ENCODE measurements around the gene OSCP1. TPM values are rescaled to one million over a fixed set of nuclear protein-coding genes. Genes with fewer than 3 reads are reported as not detected.

The OSCP1 gene
- total and polyA plus RNA-seq, 10 donors = 0.70 to 3.3 (median 1.4) TPM

DNA sequence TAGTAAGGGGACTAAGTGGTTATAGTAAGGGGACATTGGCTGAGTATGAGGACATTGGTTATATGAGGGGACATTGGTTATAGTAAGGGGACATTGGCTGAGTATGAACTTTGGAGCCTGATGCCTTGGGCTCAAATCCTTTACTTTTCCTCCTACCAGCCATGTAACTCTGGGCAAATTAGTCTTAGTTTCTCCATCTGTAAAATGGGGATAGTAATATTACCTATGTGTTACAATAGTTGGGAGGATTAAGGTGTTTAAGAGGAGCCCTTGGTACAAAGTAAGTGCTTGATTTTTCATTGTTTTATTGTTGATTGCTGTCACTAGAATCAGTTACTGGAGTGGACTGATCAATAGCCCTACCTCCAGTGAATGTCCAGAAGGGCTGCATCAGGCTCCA, 2.8 kb downstream of the OSCP1 start:
- TF ChIP-seq POLR2A (IDR thresholded peaks at IDR 0.05) (no peak), POLR2AphosphoS5 (IDR thresholded peaks at IDR 0.05) (no peak)
- TF ChIP-seq, protein P1, sequence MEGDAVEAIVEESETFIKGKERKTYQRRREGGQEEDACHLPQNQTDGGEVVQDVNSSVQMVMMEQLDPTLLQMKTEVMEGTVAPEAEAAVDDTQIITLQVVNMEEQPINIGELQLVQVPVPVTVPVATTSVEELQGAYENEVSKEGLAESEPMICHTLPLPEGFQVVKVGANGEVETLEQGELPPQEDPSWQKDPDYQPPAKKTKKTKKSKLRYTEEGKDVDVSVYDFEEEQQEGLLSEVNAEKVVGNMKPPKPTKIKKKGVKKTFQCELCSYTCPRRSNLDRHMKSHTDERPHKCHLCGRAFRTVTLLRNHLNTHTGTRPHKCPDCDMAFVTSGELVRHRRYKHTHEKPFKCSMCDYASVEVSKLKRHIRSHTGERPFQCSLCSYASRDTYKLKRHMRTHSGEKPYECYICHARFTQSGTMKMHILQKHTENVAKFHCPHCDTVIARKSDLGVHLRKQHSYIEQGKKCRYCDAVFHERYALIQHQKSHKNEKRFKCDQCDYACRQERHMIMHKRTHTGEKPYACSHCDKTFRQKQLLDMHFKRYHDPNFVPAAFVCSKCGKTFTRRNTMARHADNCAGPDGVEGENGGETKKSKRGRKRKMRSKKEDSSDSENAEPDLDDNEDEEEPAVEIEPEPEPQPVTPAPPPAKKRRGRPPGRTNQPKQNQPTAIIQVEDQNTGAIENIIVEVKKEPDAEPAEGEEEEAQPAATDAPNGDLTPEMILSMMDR (IDR thresholded peaks at IDR 0.05 in 8 of 11, conservative IDR thresholded peaks at IDR 0.05 in 3 of 11) = no peak
- intact Hi-C loops (cut with DNase I; ENCODE audit: low total_unique reads) = no loop called here
- Histone ChIP-seq H3K9me3 (no peaks in the 10 kb centered on the region), H3K4me1 (peaks cover 0 to 50% (median 14%) of the 10 kb centered on the region in 6 donors), H3K36me3 (no peaks in the 10 kb centered on the region), H3K27ac (no peak overlapping the region), H3K27me3 (replicated peaks in 1 of 7) (no peaks in the 10 kb centered on the region), H3K4me3 (no peak overlapping the region)
- no peak for DNase-seq

DNA sequence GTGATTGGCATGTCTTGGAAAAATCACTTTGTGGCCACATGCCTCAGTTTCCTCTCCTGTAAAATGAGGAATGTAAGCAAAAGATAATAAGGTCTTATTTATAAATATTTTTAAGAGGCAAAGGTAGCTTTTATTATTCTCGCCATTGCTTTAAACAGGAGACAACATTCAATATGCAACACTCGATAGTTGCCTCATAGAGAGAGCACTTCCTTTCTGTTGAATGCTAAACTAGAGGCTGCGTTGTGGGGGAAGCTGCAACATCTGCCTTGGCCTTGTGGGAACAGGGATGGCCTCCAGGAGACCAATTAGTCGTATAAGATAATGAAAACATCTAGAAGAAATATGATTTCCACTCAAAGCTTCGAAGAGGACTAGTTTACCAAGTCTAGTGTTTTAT, 3.5 kb downstream of the OSCP1 start:
- Histone ChIP-seq H3K27ac (peak overlapping the region in 4 of 8 donors; percentile 39 to 65 (median 46)), H3K27me3 (replicated peaks in 1 of 7) (no peaks in the 10 kb centered on the region), H3K4me3 (peak overlapping the region in 1 of 8 donors; percentile 3), H3K36me3 (no peaks in the 10 kb centered on the region), H3K9me3 (no peaks in the 10 kb centered on the region), H3K4me1 (peaks cover 0 to 50% (median 14%) of the 10 kb centered on the region in 6 donors)
- TF ChIP-seq POLR2A (IDR thresholded peaks at IDR 0.05) = no peak
- no peak for TF ChIP-seq POLR2AphosphoS5 (IDR thresholded peaks at IDR 0.05)
- TF ChIP-seq, protein P1 (IDR thresholded peaks at IDR 0.05 in 8 of 11, conservative IDR thresholded peaks at IDR 0.05 in 3 of 11) = no peak
- DNase-seq = peak; percentile 11
- intact Hi-C loops (cut with DNase I; ENCODE audit: low total_unique reads) = no loop called here
- 23 to 49% (median 33%) methylated on average over 5 of the region's 5 CpGs for WGBS, 5 donors

DNA sequence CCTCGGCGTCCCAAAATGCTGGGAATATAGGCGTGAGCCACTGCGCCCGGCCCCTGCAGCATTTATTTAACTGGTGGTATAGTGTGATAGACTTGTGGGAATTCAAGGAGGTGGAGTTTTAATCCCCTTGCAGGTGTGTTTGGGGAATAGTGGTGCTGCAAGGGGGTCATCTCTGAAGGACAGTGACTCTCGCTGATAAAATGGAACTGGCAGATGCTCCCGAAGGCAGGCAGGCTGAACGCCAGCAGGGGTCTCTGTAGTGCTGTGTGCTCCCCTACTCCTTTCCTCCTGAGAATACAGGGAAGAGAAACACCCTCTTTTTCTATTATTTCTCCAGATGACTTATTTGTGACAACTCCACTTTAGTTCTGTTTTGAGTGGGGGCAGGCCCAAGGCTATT, 4.0 kb downstream of the OSCP1 start:
- H3K4me3 ChIP-seq = peak overlapping the region in 1 of 8 donors; percentile 3
- peaks cover 0 to 46% (median 12%) of the 10 kb centered on the region in 6 donors for H3K4me1 ChIP-seq
- H3K9me3 ChIP-seq = no peaks in the 10 kb centered on the region
- WGBS, 5 donors = 55 to 59% (median 57%) methylated on average over 8 of the region's 8 CpGs
- H3K27me3 ChIP-seq (replicated peaks in 1 of 7) = no peaks in the 10 kb centered on the region
- intact Hi-C loops (cut with DNase I; ENCODE audit: low total_unique reads) = no loop called here
- peak; percentile 54 for DNase-seq
- TF ChIP-seq POLR2A (IDR thresholded peaks at IDR 0.05) = no peak
- TF ChIP-seq, protein P1 (IDR thresholded peaks at IDR 0.05 in 8 of 11, conservative IDR thresholded peaks at IDR 0.05 in 3 of 11) = peak in 6 of 11 experiments; percentile 13 to 41 (median 22)
- H3K27ac ChIP-seq = peak overlapping the region in 4 of 8 donors; percentile 39 to 65 (median 46)
- no peaks in the 10 kb centered on the region for H3K36me3 ChIP-seq

DNA sequence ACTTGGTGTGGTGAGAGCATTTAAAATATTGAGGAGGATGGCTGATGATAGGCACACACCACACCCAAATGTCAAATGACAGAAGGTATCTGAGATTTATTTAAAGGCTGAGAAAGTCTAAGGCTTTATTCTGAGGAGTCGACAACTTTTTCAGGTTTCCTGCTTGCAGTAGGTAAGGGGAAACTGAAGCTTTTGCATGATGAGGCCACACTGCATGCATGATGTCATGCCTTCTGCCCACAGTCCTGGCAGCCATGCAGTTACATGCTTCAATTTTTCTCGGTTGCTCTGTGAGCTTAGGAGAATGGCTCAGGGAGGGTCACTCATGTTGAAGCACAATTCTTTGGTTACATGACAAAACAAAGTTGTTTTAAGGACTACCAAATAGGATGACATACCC, 7.0 kb downstream of the OSCP1 start:
- Histone ChIP-seq H3K9me3 (no peaks in the 10 kb centered on the region), H3K4me1 (peaks cover 0 to 16% (median 0%) of the 10 kb centered on the region in 6 donors), H3K27me3 (replicated peaks in 1 of 7) (no peaks in the 10 kb centered on the region), H3K27ac (no peak overlapping the region), H3K36me3 (no peaks in the 10 kb centered on the region), H3K4me3 (no peak overlapping the region)
- intact Hi-C loops (cut with DNase I; ENCODE audit: low total_unique reads) = no loop called here
- 63 to 89% (median 76%) methylated on average over 2 of the region's 2 CpGs for WGBS, 5 donors
- TF ChIP-seq POLR2A (IDR thresholded peaks at IDR 0.05) (no peak), POLR2AphosphoS5 (IDR thresholded peaks at IDR 0.05) (no peak)
- TF ChIP-seq, protein P1 (IDR thresholded peaks at IDR 0.05 in 8 of 11, conservative IDR thresholded peaks at IDR 0.05 in 3 of 11) = no peak
- no peak for DNase-seq
